Measurements from ENCODE around the gene TEKTIP1.
"Not testable (repeated sequence)": the region's sequence is repeated elsewhere in the genome, so short reads cannot be mapped to it uniquely, and the experiment has no call there.

Gene TEKTIP1

GRCh38 chr19:3556978-3557460 lies 18.0 kb downstream of the TEKTIP1 start:
- Histone ChIP-seq H3K27me3 (replicated peaks; ENCODE audit: control insufficient read depth, insufficient read depth, low read length) (no peaks in the 10 kb centered on the region), H3K36me3 (ENCODE audit: control insufficient read depth, insufficient read depth, low read length, severe bottlenecking) (no peaks in the 10 kb centered on the region), H3K4me1 (ENCODE audit: control insufficient read depth, insufficient read depth, low read length) (peaks cover 27% of the 10 kb centered on the region), H3K9ac (ENCODE audit: low read length) (peak overlapping the region; percentile 89), H3K9me3 (ENCODE audit: control insufficient read depth, low read length) (no peaks in the 10 kb centered on the region), H3K4me3 (ENCODE audit: low read length) (peak overlapping the region; percentile 92)
- DNase-seq (ENCODE audit: low read depth), result peak; percentile 75

DNA sequence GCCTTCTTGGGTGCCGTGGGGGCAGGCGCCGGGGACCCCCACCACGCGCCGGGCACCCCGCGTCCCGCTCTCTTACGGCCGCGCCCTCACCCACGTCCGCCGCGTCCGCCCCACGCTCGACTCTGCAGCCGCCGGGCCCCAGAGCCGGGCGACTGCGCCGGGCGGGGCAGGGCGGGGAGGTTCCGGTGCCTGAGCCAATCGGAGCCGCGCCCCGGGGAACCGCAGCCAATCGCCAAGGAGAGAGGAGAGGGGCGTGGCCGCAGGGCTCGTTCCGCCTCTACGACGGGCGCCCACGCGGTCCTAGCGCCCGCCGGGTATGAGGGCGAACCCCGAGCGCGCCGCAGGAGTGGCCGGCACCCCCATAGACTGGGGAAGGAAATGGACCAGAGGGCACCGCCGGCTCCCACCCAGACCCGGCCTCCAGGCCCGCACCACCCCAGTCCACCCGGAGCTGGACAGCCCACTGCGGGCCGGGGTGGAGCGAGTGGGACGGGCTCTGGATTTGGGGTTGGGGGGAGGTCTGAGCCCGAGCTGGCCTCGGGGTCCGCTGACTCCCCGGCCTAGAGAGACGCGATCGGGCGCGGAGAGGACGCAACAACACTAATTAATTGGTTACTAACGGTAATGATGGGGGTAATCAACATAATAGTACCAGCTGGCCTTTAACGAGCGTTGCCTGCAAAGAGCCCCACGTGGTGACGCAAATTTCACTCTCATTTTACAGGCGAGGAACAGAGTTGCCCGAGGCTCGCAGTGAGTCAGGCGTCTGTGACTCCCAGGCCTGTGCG lies 18.7 kb downstream of the TEKTIP1 start, which contains the start of gene MFSD12:
Gene MFSD12 (minus strand): TSS at position 126 of the 788 bp plus-strand sequence. CDS start 183 bp downstream, outside the sequence.
- Histone ChIP-seq H3K9ac (ENCODE audit: low read length) (peak within 1 kb of the TSS; percentile 89), H3K27me3 (replicated peaks; ENCODE audit: control insufficient read depth, insufficient read depth, low read length) (no peaks in the 10 kb centered on the region), H3K4me1 (ENCODE audit: control insufficient read depth, insufficient read depth, low read length) (peaks cover 24% of the 10 kb centered on the region), H3K36me3 (ENCODE audit: control insufficient read depth, insufficient read depth, low read length, severe bottlenecking) (no peaks in the 10 kb centered on the region), H3K4me3 (ENCODE audit: low read length) (peak within 1 kb of the TSS; percentile 92), H3K9me3 (ENCODE audit: control insufficient read depth, low read length) (no peaks in the 10 kb centered on the region)
- peak; percentile 99 for DNase-seq (ENCODE audit: low read depth)

DNA sequence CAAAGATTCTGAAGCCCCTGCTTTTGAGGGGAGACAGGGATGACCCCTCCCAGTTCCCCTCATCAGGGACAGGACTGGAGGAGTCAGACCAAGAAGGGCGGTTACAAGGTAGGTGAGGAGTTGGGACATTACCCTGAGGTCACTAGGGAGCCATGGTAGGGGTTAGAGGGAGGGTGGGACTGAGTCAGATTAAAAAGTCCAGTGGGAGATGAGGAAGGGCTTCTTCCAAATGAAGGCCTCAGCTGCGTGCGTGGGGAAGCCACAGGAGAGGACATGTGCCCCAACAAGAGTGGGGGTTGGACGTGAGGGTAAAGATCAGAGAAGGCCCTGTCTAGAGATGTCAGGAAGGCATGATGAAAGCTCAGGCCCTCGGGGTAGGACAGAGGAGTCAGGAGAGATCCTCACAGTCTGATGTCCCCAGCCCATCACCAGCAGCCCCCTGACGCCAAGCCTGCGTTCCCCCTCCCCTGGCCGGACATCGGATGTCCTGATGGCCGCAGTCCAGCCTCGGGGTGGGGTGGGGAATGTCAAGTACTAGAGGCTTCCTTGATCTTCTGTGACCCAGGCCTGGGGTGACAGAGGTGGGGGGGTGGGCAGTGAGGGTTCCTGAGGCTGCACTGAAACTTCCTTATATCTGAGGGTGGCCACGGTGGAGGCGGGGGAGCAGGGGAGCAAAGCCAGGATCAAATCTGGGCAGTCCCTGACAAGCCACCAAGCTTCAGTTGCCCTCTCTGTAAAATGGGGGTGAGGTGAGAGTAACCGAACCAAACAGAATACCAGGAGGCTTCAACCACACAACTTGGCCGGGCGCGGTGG lies 24.9 kb downstream of the TEKTIP1 start:
- H3K4me3 ChIP-seq (ENCODE audit: low read length), result no peak overlapping the region
- H3K9ac ChIP-seq (ENCODE audit: low read length), result no peak overlapping the region
- H3K9me3 ChIP-seq (ENCODE audit: control insufficient read depth, low read length), result no peaks in the 10 kb centered on the region
- no peaks in the 10 kb centered on the region for H3K27me3 ChIP-seq (replicated peaks; ENCODE audit: control insufficient read depth, insufficient read depth, low read length)
- no peaks in the 10 kb centered on the region for H3K4me1 ChIP-seq (ENCODE audit: control insufficient read depth, insufficient read depth, low read length)
- DNase-seq (ENCODE audit: low read depth), result no peak
- no peaks in the 10 kb centered on the region for H3K36me3 ChIP-seq (ENCODE audit: control insufficient read depth, insufficient read depth, low read length, severe bottlenecking)

DNA sequence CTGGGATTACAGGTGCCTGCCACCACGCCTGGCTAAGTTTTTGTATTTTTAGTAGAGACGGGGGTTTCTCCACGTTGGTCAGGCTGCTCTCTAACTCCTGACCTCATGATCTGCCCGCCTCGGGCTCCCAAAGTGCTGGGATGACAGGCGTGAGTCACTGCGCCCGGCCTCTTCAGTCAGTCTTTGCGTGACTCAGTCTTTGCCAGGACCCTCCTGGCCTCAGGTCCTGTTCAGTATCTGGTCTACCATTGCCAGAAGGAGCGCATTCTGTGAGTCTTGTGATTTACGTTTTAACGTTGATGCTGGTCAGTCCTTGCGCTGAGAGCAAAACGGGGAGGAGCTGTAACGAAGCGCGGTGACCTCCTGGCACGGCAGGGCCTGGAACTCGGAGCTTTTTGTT lies 26.2 kb downstream of the TEKTIP1 start:
- Histone ChIP-seq H3K4me1 (ENCODE audit: control insufficient read depth, insufficient read depth, low read length) (no peaks in the 10 kb centered on the region), H3K9ac (ENCODE audit: low read length) (no peak overlapping the region), H3K4me3 (ENCODE audit: low read length) (no peak overlapping the region), H3K9me3 (ENCODE audit: control insufficient read depth, low read length) (no peaks in the 10 kb centered on the region), H3K36me3 (ENCODE audit: control insufficient read depth, insufficient read depth, low read length, severe bottlenecking) (no peaks in the 10 kb centered on the region), H3K27me3 (replicated peaks; ENCODE audit: control insufficient read depth, insufficient read depth, low read length) (no peaks in the 10 kb centered on the region)
- no peak for DNase-seq (ENCODE audit: low read depth)

DNA sequence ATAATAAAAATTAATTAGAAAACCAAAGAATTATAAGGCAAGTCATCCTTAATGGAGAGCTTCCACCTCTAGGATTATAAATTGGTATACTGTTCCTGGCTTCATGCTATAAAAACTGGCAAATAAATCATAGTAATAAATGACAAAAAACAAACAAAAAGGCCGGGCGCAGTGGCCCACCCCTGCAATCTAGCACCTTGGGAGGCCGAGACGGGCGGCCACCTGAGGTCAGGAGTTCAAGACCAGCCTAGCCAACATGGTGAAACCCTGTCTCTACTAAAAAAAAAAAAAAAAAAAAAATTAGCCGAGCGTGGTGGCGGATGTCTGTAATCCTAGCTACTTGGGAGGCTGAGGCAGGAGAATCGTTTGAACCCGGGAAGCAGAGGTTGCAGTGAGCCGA lies 31.1 kb downstream of the TEKTIP1 start:
- H3K36me3 ChIP-seq (ENCODE audit: control insufficient read depth, insufficient read depth, low read length, severe bottlenecking); H3K9ac ChIP-seq (ENCODE audit: low read length); H3K9me3 ChIP-seq (ENCODE audit: control insufficient read depth, low read length); DNase-seq (ENCODE audit: low read depth); H3K4me1 ChIP-seq (ENCODE audit: control insufficient read depth, insufficient read depth, low read length); H3K4me3 ChIP-seq (ENCODE audit: low read length); H3K27me3 ChIP-seq (replicated peaks; ENCODE audit: control insufficient read depth, insufficient read depth, low read length): not testable (repeated sequence)

GRCh38 chr19:3570606-3571011 lies 31.6 kb downstream of the TEKTIP1 start:
- H3K4me1 ChIP-seq (ENCODE audit: control insufficient read depth, insufficient read depth, low read length), result peaks cover 5% of the 10 kb centered on the region
- no peak for DNase-seq (ENCODE audit: low read depth)
- H3K36me3 ChIP-seq (ENCODE audit: control insufficient read depth, insufficient read depth, low read length, severe bottlenecking), result peaks cover 5% of the 10 kb centered on the region
- no peak overlapping the region for H3K4me3 ChIP-seq (ENCODE audit: low read length)
- H3K27me3 ChIP-seq (replicated peaks; ENCODE audit: control insufficient read depth, insufficient read depth, low read length), result no peaks in the 10 kb centered on the region
- H3K9me3 ChIP-seq (ENCODE audit: control insufficient read depth, low read length), result no peaks in the 10 kb centered on the region
- H3K9ac ChIP-seq (ENCODE audit: low read length), result no peak overlapping the region

GRCh38 chr19:3572132-3572854 lies 33.3 kb downstream of the TEKTIP1 start:
- DNase-seq (ENCODE audit: low read depth), result peak; percentile 100
- peak overlapping the region; percentile 95 for H3K4me3 ChIP-seq (ENCODE audit: low read length)
- H3K9ac ChIP-seq (ENCODE audit: low read length), result peak overlapping the region; percentile 92
- no peaks in the 10 kb centered on the region for H3K9me3 ChIP-seq (ENCODE audit: control insufficient read depth, low read length)
- H3K4me1 ChIP-seq (ENCODE audit: control insufficient read depth, insufficient read depth, low read length), result peaks cover 14% of the 10 kb centered on the region
- H3K27me3 ChIP-seq (replicated peaks; ENCODE audit: control insufficient read depth, insufficient read depth, low read length), result no peaks in the 10 kb centered on the region
- H3K36me3 ChIP-seq (ENCODE audit: control insufficient read depth, insufficient read depth, low read length, severe bottlenecking), result peaks cover 5% of the 10 kb centered on the region

- H3K9me3 ChIP-seq (ENCODE audit: control insufficient read depth, low read length), result no peaks in the 10 kb centered on the region
- H3K9ac ChIP-seq (ENCODE audit: low read length), result peak within 1 kb of the TSS; percentile 92
- H3K27me3 ChIP-seq (replicated peaks; ENCODE audit: control insufficient read depth, insufficient read depth, low read length), result no peaks in the 10 kb centered on the region
- H3K4me1 ChIP-seq (ENCODE audit: control insufficient read depth, insufficient read depth, low read length), result peaks cover 14% of the 10 kb centered on the region
- H3K4me3 ChIP-seq (ENCODE audit: low read length), result peak within 1 kb of the TSS; percentile 95
- H3K36me3 ChIP-seq (ENCODE audit: control insufficient read depth, insufficient read depth, low read length, severe bottlenecking), result peaks cover 5% of the 10 kb centered on the region
- no peak for DNase-seq (ENCODE audit: low read depth)
These were observed 33.8 kb downstream of the TEKTIP1 start, which contains the start of gene HMG20B for GRCh38 chr19:3572855-3573161. TSS of gene HMG20B (plus strand) at chr19:3572944. CDS start at chr19:3573310, 366 bp downstream.

DNA sequence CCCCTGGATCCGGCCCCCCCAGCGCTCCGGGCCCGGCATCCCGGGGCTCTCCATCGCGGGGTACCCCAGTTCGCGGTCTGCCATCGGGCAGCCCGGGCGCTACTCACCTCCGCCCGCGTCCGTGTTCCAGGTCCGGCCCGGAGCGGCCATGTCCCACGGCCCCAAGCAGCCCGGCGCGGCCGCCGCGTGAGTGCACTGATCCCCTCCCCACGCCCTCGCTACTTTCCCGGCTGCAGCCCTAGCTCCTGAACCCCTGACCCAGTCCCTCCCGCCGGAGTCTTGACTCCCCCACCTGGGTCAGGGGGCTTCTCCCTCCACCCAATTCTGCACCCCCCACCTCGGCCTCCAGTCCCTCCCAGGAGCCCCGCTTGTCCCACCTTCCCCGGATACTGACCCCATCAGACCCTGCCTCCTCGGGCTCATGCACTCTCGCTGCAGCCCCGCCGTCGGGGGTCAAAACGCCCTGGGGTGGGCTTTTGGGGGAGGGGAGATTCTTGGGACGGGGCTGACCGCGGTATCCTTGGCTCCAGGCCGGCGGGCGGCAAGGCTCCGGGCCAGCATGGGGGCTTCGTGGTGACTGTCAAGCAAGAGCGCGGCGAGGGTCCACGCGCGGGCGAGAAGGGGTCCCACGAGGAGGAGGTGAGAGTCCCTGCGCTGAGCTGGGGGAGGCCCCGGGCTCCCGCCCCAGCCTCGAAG lies 34.3 kb downstream of the TEKTIP1 start:
- H3K36me3 ChIP-seq (ENCODE audit: control insufficient read depth, insufficient read depth, low read length, severe bottlenecking), result peaks cover 5% of the 10 kb centered on the region
- peaks cover 14% of the 10 kb centered on the region for H3K4me1 ChIP-seq (ENCODE audit: control insufficient read depth, insufficient read depth, low read length)
- H3K4me3 ChIP-seq (ENCODE audit: low read length), result peak overlapping the region; percentile 90
- H3K9ac ChIP-seq (ENCODE audit: low read length), result peak overlapping the region; percentile 91
- no peaks in the 10 kb centered on the region for H3K9me3 ChIP-seq (ENCODE audit: control insufficient read depth, low read length)
- H3K27me3 ChIP-seq (replicated peaks; ENCODE audit: control insufficient read depth, insufficient read depth, low read length), result no peaks in the 10 kb centered on the region
- peak; percentile 59 for DNase-seq (ENCODE audit: low read depth)

- Histone ChIP-seq H3K9me3 (ENCODE audit: control insufficient read depth, low read length) (no peaks in the 10 kb centered on the region), H3K27me3 (replicated peaks; ENCODE audit: control insufficient read depth, insufficient read depth, low read length) (no peaks in the 10 kb centered on the region), H3K9ac (ENCODE audit: low read length) (no peak overlapping the region), H3K4me3 (ENCODE audit: low read length) (peak overlapping the region; percentile 90), H3K4me1 (ENCODE audit: control insufficient read depth, insufficient read depth, low read length) (peaks cover 14% of the 10 kb centered on the region), H3K36me3 (ENCODE audit: control insufficient read depth, insufficient read depth, low read length, severe bottlenecking) (peaks cover 5% of the 10 kb centered on the region)
- peak; percentile 97 for DNase-seq (ENCODE audit: low read depth)
These were observed 35.1 kb downstream of the TEKTIP1 start for GRCh38 chr19:3573858-3574637.

All from adipocyte (in vitro differentiated cells).